SK-N-SH (cell line): Measurements from ENCODE around the gene SEC14L1. TPM values are rescaled to one million over a fixed set of nuclear protein-coding genes. Genes with fewer than 3 reads are reported as not detected.
"Not testable (repeated sequence)": the region's sequence is repeated elsewhere in the genome, so short reads cannot be mapped to it uniquely, and the experiment has no call there.

Experiments
- CTCF ChIA-PET: fragments of 300-600, 350-600 bp; formaldehyde crosslinking; extraction: SDS; loops from one replicate; lab custom pipeline; 2021; lab: Yijun Ruan, JAX
- POLR2A ChIA-PET: fragments of 350-600 bp; sonication (Branson Sonifier 250); formaldehyde crosslinking; extraction: SDS; loops from one replicate; lab custom pipeline; 2020; ENCODE audit warnings: antibody characterized with exemption, inconsistent platforms; lab: Yijun Ruan, JAX
- DNase-seq: peaks from one replicate; pipeline ENCODE4 v3.0.0; 2012
- H2AFZ ChIP-seq: fragments of 200-600 bp; sonication (generic); 2 replicates; pipeline ENCODE4 v1.8.1; 2016; ENCODE audit warnings: antibody characterized with exemption, mild to moderate bottlenecking, low read depth
- H3F3A ChIP-seq: fragments of 200-600 bp; sonication (generic); replicated peaks from 2 replicates; pipeline ENCODE3; 2016; ENCODE audit warnings: antibody characterized with exemption, mild to moderate bottlenecking; ENCODE audit not compliant: insufficient read depth
- H3K27ac ChIP-seq, 2 experiments: fragments of 200-500 bp in 1 of 2; fragments of 200-600 bp in 1 of 2; sonication (Bioruptor generic) in 1 of 2; sonication (generic), shearing (Covaris generic) in 1 of 2; 2 replicates each; pipeline versions ENCODE4 v1.5.1 to v1.6.1; 2014 to 2016; ENCODE audit warnings: low read depth in 2 of 2, inconsistent platforms in 1 of 2, low read length in 1 of 2, mild to moderate bottlenecking in 1 of 2, mixed read lengths in 1 of 2
- H3K27me3 ChIP-seq: fragments of 200-600 bp; sonication (generic), shearing (Covaris generic); 2 replicates; pipeline ENCODE4 v1.6.1; 2016; ENCODE audit warnings: mixed run types; ENCODE audit not compliant: insufficient read depth
- H3K36me3 ChIP-seq, 2 experiments: fragments of 200-500 bp in 1 of 2; fragments of 200-600 bp in 1 of 2; sonication (Bioruptor generic) in 1 of 2; sonication (generic) in 1 of 2; replicated peaks in 1 of 2; 2 replicates each; pipeline versions ENCODE3 to v1.5.1; 2014 to 2016; ENCODE audit warnings: low read length in 1 of 2, mild to moderate bottlenecking in 1 of 2; ENCODE audit not compliant: insufficient read depth in 2 of 2, control insufficient read depth in 1 of 2
- H3K4me1 ChIP-seq, 2 experiments: fragments of 200-500 bp in 1 of 2; fragments of 200-600 bp in 1 of 2; sonication (Bioruptor generic) in 1 of 2; sonication (generic), shearing (Covaris generic) in 1 of 2; 2 replicates each; pipeline versions ENCODE4 v1.5.1 to v1.6.1; 2014 to 2016; ENCODE audit warnings: low read depth in 1 of 2, low read length in 1 of 2, mixed run types in 1 of 2; ENCODE audit not compliant: insufficient read depth in 2 of 2, control insufficient read depth in 1 of 2
- H3K4me2 ChIP-seq: fragments of 200-600 bp; sonication (generic), shearing (Covaris generic); 2 replicates; pipeline ENCODE4 v1.6.1; 2017; ENCODE audit warnings: mixed run types
- H3K4me3 ChIP-seq, 2 experiments: fragments of 200-500 bp in 1 of 2; fragments of 200-600 bp in 1 of 2; sonication (Bioruptor generic) in 1 of 2; sonication (generic), shearing (Covaris generic) in 1 of 2; 2 replicates each; pipeline versions ENCODE4 v1.5.1 to v1.8.1; 2014 to 2016; ENCODE audit warnings: low read depth in 2 of 2, inconsistent platforms in 1 of 2, low read length in 1 of 2, mild to moderate bottlenecking in 1 of 2, mixed read lengths in 1 of 2, moderate library complexity in 1 of 2
- H3K79me2 ChIP-seq: fragments of 200-600 bp; sonication (generic); 2 replicates; pipeline ENCODE4 v1.8.1; 2017; ENCODE audit warnings: mild to moderate bottlenecking; ENCODE audit not compliant: insufficient read depth
- H3K9ac ChIP-seq: fragments of 200-600 bp; sonication (generic); 2 replicates; pipeline ENCODE4 v1.6.1; 2017; ENCODE audit warnings: mixed run types
- H3K9me2 ChIP-seq: fragments of 200-600 bp; sonication (generic); 2 replicates; pipeline ENCODE4 v1.6.1; 2017; ENCODE audit warnings: mixed run types
- H3K9me3 ChIP-seq: fragments of 200-600 bp; sonication (generic); 2 replicates; pipeline ENCODE4 v1.6.1; 2017; ENCODE audit warnings: mixed run types, mild to moderate bottlenecking, moderate library complexity
- H4K20me1 ChIP-seq: fragments of 200-600 bp; sonication (generic); 2 replicates; pipeline ENCODE4 v1.6.1; 2017; ENCODE audit warnings: mild to moderate bottlenecking, mixed run types; ENCODE audit not compliant: insufficient read depth
- CTCF ChIP-seq: fragments of 200-600 bp; sonication (generic); IDR thresholded peaks from 2 replicates; pipeline ENCODE4 v1.6.1; 2017; ENCODE audit warnings: antibody characterized with exemption, mild to moderate bottlenecking, moderate library complexity
- ELF1 ChIP-seq: IDR thresholded peaks from 2 replicates; pipeline ENCODE4 v1.4.0; 2012
- EP300 ChIP-seq, 2 experiments: IDR thresholded peaks; 2 replicates each; pipeline versions ENCODE4 v1.4.0 to v1.6.1; 2012; ENCODE audit warnings: borderline replicate concordance in 1 of 2, low read depth in 1 of 2, low read length in 1 of 2
- FOSL2 ChIP-seq: IDR thresholded peaks from 2 replicates; pipeline ENCODE4 v1.4.0; 2012; ENCODE audit warnings: low read depth, mild to moderate bottlenecking, moderate library complexity, borderline replicate concordance
- RAD21 ChIP-seq: IDR thresholded peaks from 2 replicates; pipeline ENCODE4 v1.6.1; 2012; ENCODE audit warnings: mild to moderate bottlenecking, low read length
- REST ChIP-seq: IDR thresholded peaks from 2 replicates; pipeline ENCODE4 v1.6.1; 2012; ENCODE audit warnings: mild to moderate bottlenecking, low read depth, low read length, moderate library complexity
- TEAD4 ChIP-seq: IDR thresholded peaks from 2 replicates; pipeline ENCODE4 v1.4.0; 2012; ENCODE audit warnings: mild to moderate bottlenecking, borderline replicate concordance; ENCODE audit not compliant: insufficient read depth
- WGBS: methylation state at CpG from one replicate; pipeline ENCODE4 v1.1.6; 2017; ENCODE audit warnings: low lambda C conversion rate; 5-methylcytosine and 5-hydroxymethylcytosine counted together
- polyA plus RNA-seq, 3 experiments: library from polyadenylated mRNA; depleted of rRNA; stranded (reverse); fragments of >200 nt; gene quantifications; 2 replicates each; pipeline ENCODE4 v1.2.3, GENCODE V29; 2012

SEC14L1 gene
- polyA plus RNA-seq, 1 of the 3 experiments (the other 2 are of a cell fraction): 62.4 TPM

- no peak overlapping the region for H3K9ac ChIP-seq
- no peak overlapping the region for H3K4me2 ChIP-seq
- POLR2A ChIA-PET: no interaction called here
- WGBS: 96% methylated on average over 10 of the region's 10 CpGs
- no peaks in the 10 kb centered on the region for H3K9me2 ChIP-seq
- H3K4me1 ChIP-seq: peaks cover 10 to 12% of the 10 kb centered on the region in 2 experiments; a peak in 3 of 4 replicates
- no peak for TF ChIP-seq TEAD4
- no peak for TF ChIP-seq FOSL2
- no peaks in the 10 kb centered on the region for H3K9me3 ChIP-seq
- no peaks in the 10 kb centered on the region for H3K27me3 ChIP-seq
- H3K27ac ChIP-seq: no peak overlapping the region
- CTCF ChIA-PET: no interaction called here
- no peak overlapping the region for H2AFZ ChIP-seq
- H3F3A ChIP-seq: peaks cover 18% of the 10 kb centered on the region
- peaks cover 47% of the 10 kb centered on the region for H4K20me1 ChIP-seq
- peaks cover 100% of the 10 kb centered on the region for H3K79me2 ChIP-seq
- peaks cover 54 to 62% of the 10 kb centered on the region in 2 experiments for H3K36me3 ChIP-seq
- no peak for DNase-seq
- no peak overlapping the region for H3K4me3 ChIP-seq
Measured at GRCh38 chr17:77148940-77149510, 8.3 kb downstream of the SEC14L1 start.

GRCh38 chr17:77150196-77150595 lies 9.4 kb downstream of the SEC14L1 start:
- no peak for DNase-seq
- H2AFZ ChIP-seq: no peak overlapping the region
- H4K20me1 ChIP-seq: peaks cover 55% of the 10 kb centered on the region
- H3K9me3 ChIP-seq: no peaks in the 10 kb centered on the region
- peaks cover 16% of the 10 kb centered on the region for H3F3A ChIP-seq
- peaks cover 50 to 54% of the 10 kb centered on the region in 2 experiments for H3K36me3 ChIP-seq
- H3K4me2 ChIP-seq: no peak overlapping the region
- POLR2A ChIA-PET: no interaction called here
- no peak overlapping the region for H3K27ac ChIP-seq
- H3K27me3 ChIP-seq: no peaks in the 10 kb centered on the region
- no peak overlapping the region for H3K4me3 ChIP-seq
- CTCF ChIA-PET: interaction anchor here (0.8 to 1.0 kb wide), 2 partner anchors 63 to 65 kb away, joined by 3 read pairs; no protein-coding TSS in a partner anchor
- TF ChIP-seq RAD21: no peak
- no peak overlapping the region for H3K9ac ChIP-seq
- H3K9me2 ChIP-seq: no peaks in the 10 kb centered on the region
- peaks cover 100% of the 10 kb centered on the region for H3K79me2 ChIP-seq
- H3K4me1 ChIP-seq: peaks cover 8 to 16% of the 10 kb centered on the region in 2 experiments; a peak in 3 of 4 replicates
- WGBS: 91% methylated on average over 5 of the region's 5 CpGs

- POLR2A ChIA-PET: no interaction called here
- peaks cover 50 to 58% of the 10 kb centered on the region in 2 experiments for H3K36me3 ChIP-seq
- H4K20me1 ChIP-seq: peaks cover 57% of the 10 kb centered on the region
- H3K27me3 ChIP-seq: no peaks in the 10 kb centered on the region
- no peak overlapping the region for H3K4me2 ChIP-seq
- peaks cover 0 to 9% of the 10 kb centered on the region in 2 experiments; a peak in 1 of 4 replicates for H3K4me1 ChIP-seq
- no peak overlapping the region for H3K4me3 ChIP-seq
- H3K9me2 ChIP-seq: no peaks in the 10 kb centered on the region
- no peak for TF ChIP-seq CTCF
- no peak for TF ChIP-seq ELF1
- no peak for TF ChIP-seq REST
- no peak for TF ChIP-seq EP300 (IDR thresholded peaks at IDR 0.05; ENCODE audit: borderline replicate concordance in 1 of 2, low read depth in 1 of 2, low read length in 1 of 2)
- CTCF ChIA-PET: interaction anchor here (0.7 to 2.0 kb wide), 3 partner anchors 63 to 377 kb away, joined by 3 to 7 read pairs (median 3); no protein-coding TSS in a partner anchor
- no peak overlapping the region for H3K27ac ChIP-seq
- H3K9ac ChIP-seq: no peak overlapping the region
- peaks cover 100% of the 10 kb centered on the region for H3K79me2 ChIP-seq
- no peak for DNase-seq
- no peak overlapping the region for H2AFZ ChIP-seq
- peaks cover 16% of the 10 kb centered on the region for H3F3A ChIP-seq
- 95% methylated on average over 7 of the region's 7 CpGs for WGBS
- no peaks in the 10 kb centered on the region for H3K9me3 ChIP-seq
Measured at GRCh38 chr17:77151186-77151585, 10.4 kb downstream of the SEC14L1 start.

GRCh38 chr17:77152056-77152455 lies 11.3 kb downstream of the SEC14L1 start:
- Histone ChIP-seq H3K36me3 (peaks cover 42 to 54% of the 10 kb centered on the region in 2 experiments), H3K79me2 (peaks cover 100% of the 10 kb centered on the region), H4K20me1 (peaks cover 57% of the 10 kb centered on the region), H3F3A (peaks cover 11% of the 10 kb centered on the region)
- not testable (repeated sequence) for H3K9me3 ChIP-seq, H3K9me2 ChIP-seq, H3K4me3 ChIP-seq, H3K9ac ChIP-seq, H3K27ac ChIP-seq, H3K4me2 ChIP-seq, H2AFZ ChIP-seq, H3K27me3 ChIP-seq, DNase-seq, H3K4me1 ChIP-seq
- CTCF ChIA-PET: interaction anchor here (0.7 to 2.0 kb wide), 2 partner anchors 31 to 62 kb away, joined by 3 to 7 read pairs; no protein-coding TSS in a partner anchor
- POLR2A ChIA-PET: interaction anchor here (0.8 kb wide), 1 partner anchor 64 kb away, joined by 3 read pairs; no protein-coding TSS in a partner anchor
- whole genome bisulfite sequencing: 91% methylated on average over 6 of the region's 6 CpGs
